Measurements from ENCODE around the gene ITGA5. TPM values are rescaled to one million over a fixed set of nuclear protein-coding genes. Genes with fewer than 3 reads are reported as not detected.

Gene ITGA5
- total RNA-seq, 1 experiment from 2014 or later: 35.9 TPM

DNA sequence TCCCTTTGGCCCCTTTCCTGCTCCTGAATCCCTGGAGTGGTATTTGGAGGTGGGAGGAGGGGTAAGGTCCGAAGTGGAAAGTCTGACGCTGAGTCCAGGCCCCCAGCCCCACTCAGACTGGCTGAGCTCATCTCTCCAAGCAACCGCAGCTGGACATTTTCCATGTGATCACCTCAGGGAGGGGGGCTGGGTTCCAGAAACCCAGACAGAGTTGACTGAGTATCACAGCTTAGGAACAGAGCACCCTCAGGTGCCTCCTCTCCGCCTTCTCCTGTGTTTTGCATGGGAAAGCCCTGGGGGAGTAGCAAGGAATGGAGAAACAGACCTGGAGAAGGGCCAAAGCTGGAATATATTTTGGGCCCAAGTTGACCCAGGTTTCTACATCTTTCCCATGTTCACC is 8.0 kb upstream of the ITGA5 start:
- Histone ChIP-seq H3K27ac (ENCODE audit: low read length) (no peak overlapping the region), H3F3A (ENCODE audit: low read length, unreplicated experiment) (no peaks in the 10 kb centered on the region), H3K36me3 (ENCODE audit: low read depth, low read length) (no peaks in the 10 kb centered on the region), H3K4me1 (ENCODE audit: insufficient read depth, low read length) (peaks cover 48% of the 10 kb centered on the region), H3K4me2 (ENCODE audit: low read length) (no peak overlapping the region), H3K9me2 (replicated peaks; ENCODE audit: low read length) (no peaks in the 10 kb centered on the region), H3K9me3 (ENCODE audit: low read length) (no peaks in the 10 kb centered on the region), H2AFZ (ENCODE audit: low read length) (no peak overlapping the region), H3K27me3 (ENCODE audit: low read length) (no peaks in the 10 kb centered on the region), H4K20me1 (ENCODE audit: low read length) (no peaks in the 10 kb centered on the region), H3K79me2 (ENCODE audit: low read length) (no peaks in the 10 kb centered on the region), H3K4me3 (ENCODE audit: low read length) (no peak overlapping the region), H3K9ac (ENCODE audit: low read length) (no peak overlapping the region)
- TF ChIP-seq, protein P1, sequence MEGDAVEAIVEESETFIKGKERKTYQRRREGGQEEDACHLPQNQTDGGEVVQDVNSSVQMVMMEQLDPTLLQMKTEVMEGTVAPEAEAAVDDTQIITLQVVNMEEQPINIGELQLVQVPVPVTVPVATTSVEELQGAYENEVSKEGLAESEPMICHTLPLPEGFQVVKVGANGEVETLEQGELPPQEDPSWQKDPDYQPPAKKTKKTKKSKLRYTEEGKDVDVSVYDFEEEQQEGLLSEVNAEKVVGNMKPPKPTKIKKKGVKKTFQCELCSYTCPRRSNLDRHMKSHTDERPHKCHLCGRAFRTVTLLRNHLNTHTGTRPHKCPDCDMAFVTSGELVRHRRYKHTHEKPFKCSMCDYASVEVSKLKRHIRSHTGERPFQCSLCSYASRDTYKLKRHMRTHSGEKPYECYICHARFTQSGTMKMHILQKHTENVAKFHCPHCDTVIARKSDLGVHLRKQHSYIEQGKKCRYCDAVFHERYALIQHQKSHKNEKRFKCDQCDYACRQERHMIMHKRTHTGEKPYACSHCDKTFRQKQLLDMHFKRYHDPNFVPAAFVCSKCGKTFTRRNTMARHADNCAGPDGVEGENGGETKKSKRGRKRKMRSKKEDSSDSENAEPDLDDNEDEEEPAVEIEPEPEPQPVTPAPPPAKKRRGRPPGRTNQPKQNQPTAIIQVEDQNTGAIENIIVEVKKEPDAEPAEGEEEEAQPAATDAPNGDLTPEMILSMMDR (conservative IDR thresholded peaks at IDR 0.05; ENCODE audit: low read depth, low read length): no peak
- TF ChIP-seq EZH2 (IDR thresholded peaks at IDR 0.05; ENCODE audit: low read length, unreplicated experiment) (no peak), EZH2phosphoT487 (IDR thresholded peaks at IDR 0.05; ENCODE audit: borderline replicate concordance, low read length) (no peak)
- CTCF ChIA-PET: interaction anchor here (2.5 kb wide), 1 partner anchor 28 kb away, joined by 8 read pairs; no protein-coding TSS in a partner anchor
- intact Hi-C loops (cut with micrococcal nuclease): no loop called here
- ATAC-seq: no peak
- POLR2A ChIA-PET (ENCODE audit: unreplicated experiment): no interaction called here
- no peak for DNase-seq
- BruUV-seq (replicated peaks): no TSS peak

DNA sequence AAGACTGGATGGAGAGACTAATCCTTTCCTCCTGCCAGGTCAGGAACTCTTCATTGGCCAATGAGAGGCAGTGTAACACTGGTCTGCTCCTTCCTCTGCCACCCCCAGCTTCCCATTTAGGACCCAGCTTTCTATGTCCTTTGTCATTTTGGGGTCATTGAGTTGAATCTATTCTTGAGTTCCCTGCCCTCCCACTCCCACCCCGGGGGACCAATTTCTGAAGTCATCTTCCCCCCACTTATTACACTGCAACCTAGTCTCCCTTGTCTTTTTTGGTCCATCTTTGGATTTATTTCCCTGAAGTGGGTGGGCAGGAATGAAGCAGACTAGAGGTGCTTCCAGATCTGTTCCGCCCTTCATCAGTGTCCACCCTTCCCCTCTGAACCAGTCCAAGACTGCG is 7.6 kb upstream of the ITGA5 start:
- Histone ChIP-seq H3K9ac (ENCODE audit: low read length) (no peak overlapping the region), H3K27ac (ENCODE audit: low read length) (no peak overlapping the region), H2AFZ (ENCODE audit: low read length) (no peak overlapping the region), H3K4me3 (ENCODE audit: low read length) (no peak overlapping the region), H3K4me1 (ENCODE audit: insufficient read depth, low read length) (peaks cover 48% of the 10 kb centered on the region), H3K4me2 (ENCODE audit: low read length) (no peak overlapping the region), H3K27me3 (ENCODE audit: low read length) (no peaks in the 10 kb centered on the region), H3K9me3 (ENCODE audit: low read length) (no peaks in the 10 kb centered on the region), H3F3A (ENCODE audit: low read length, unreplicated experiment) (no peaks in the 10 kb centered on the region), H3K36me3 (ENCODE audit: low read depth, low read length) (no peaks in the 10 kb centered on the region), H4K20me1 (ENCODE audit: low read length) (no peaks in the 10 kb centered on the region), H3K79me2 (ENCODE audit: low read length) (no peaks in the 10 kb centered on the region), H3K9me2 (replicated peaks; ENCODE audit: low read length) (no peaks in the 10 kb centered on the region)
- intact Hi-C loops (cut with micrococcal nuclease): no loop called here
- no TSS peak for BruUV-seq (replicated peaks)
- ChIA-PET CTCF (no interaction called here), POLR2A (ENCODE audit: unreplicated experiment) (no interaction called here)
- ATAC-seq (no peak), DNase-seq (no peak)
- TF ChIP-seq EZH2phosphoT487 (IDR thresholded peaks at IDR 0.05; ENCODE audit: borderline replicate concordance, low read length) (no peak), EZH2 (IDR thresholded peaks at IDR 0.05; ENCODE audit: low read length, unreplicated experiment) (no peak)
- TF ChIP-seq, protein P1 (conservative IDR thresholded peaks at IDR 0.05; ENCODE audit: low read depth, low read length): no peak

DNA sequence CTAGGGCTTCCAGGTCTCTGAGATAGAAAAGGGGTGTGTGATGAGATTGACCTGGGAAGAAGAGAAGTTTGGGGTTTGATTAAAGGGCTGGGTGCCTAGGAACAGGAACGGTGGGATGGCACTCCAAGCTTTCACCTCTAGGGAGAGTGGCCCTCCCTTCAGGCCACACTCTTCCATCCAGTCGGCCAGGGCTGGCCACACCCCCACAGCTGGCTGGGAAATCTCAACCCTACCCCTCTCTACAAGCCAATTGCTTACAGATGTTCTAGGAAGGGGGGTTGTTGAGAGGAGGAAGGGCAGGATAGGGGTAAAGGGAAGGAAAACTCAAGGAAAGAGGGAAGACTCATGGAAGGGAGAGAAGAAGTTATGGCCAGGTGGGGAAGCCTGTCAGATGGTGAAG is 6.6 kb upstream of the ITGA5 start:
- Histone ChIP-seq H3K27me3 (ENCODE audit: low read length) (no peaks in the 10 kb centered on the region), H3F3A (ENCODE audit: low read length, unreplicated experiment) (no peaks in the 10 kb centered on the region), H3K79me2 (ENCODE audit: low read length) (no peaks in the 10 kb centered on the region), H3K4me2 (ENCODE audit: low read length) (no peak overlapping the region), H3K4me3 (ENCODE audit: low read length) (no peak overlapping the region), H4K20me1 (ENCODE audit: low read length) (no peaks in the 10 kb centered on the region), H3K4me1 (ENCODE audit: insufficient read depth, low read length) (peaks cover 53% of the 10 kb centered on the region), H3K9ac (ENCODE audit: low read length) (no peak overlapping the region), H3K27ac (ENCODE audit: low read length) (no peak overlapping the region), H3K9me3 (ENCODE audit: low read length) (no peaks in the 10 kb centered on the region), H3K36me3 (ENCODE audit: low read depth, low read length) (no peaks in the 10 kb centered on the region), H3K9me2 (replicated peaks; ENCODE audit: low read length) (no peaks in the 10 kb centered on the region), H2AFZ (ENCODE audit: low read length) (no peak overlapping the region)
- no peak for DNase-seq
- TF ChIP-seq, protein P1 (conservative IDR thresholded peaks at IDR 0.05; ENCODE audit: low read depth, low read length): no peak
- no peak for TF ChIP-seq EZH2phosphoT487 (IDR thresholded peaks at IDR 0.05; ENCODE audit: borderline replicate concordance, low read length)
- no peak for TF ChIP-seq EZH2 (IDR thresholded peaks at IDR 0.05; ENCODE audit: low read length, unreplicated experiment)
- POLR2A ChIA-PET (ENCODE audit: unreplicated experiment): no interaction called here
- ATAC-seq: no peak
- BruUV-seq (replicated peaks): no TSS peak
- CTCF ChIA-PET: no interaction called here
- intact Hi-C loops (cut with micrococcal nuclease): no loop called here
